ENCODE measurements around the gene HIVEP3.

DNA sequence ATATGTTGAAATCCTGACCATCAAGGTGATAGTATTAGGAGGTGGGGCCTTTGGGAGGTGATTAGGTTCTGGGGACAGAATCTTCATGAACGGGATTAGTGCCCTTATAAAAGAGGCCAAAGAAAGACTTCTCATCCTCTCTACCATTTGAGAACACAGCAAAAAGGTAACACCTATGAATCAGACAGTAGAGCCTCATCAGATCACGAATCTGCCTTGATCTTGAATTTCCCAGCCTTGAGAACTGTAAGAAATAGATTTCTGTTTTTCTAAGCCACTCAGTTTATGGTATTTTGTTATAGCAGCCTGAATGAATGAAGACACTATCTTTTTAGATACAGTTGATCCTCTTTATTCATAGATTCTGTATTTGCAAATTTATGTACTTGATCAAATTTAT, 227.3 kb downstream of the HIVEP3 start:
- TF ChIP-seq TAF1 (IDR thresholded peaks at IDR 0.05; ENCODE audit: borderline replicate concordance, low read depth, low read length) = no peak
- no peak for TF ChIP-seq EP300 (IDR thresholded peaks at IDR 0.05; ENCODE audit: borderline replicate concordance in 1 of 2, low read depth in 1 of 2, low read length in 1 of 2)
- TF ChIP-seq, protein P1, sequence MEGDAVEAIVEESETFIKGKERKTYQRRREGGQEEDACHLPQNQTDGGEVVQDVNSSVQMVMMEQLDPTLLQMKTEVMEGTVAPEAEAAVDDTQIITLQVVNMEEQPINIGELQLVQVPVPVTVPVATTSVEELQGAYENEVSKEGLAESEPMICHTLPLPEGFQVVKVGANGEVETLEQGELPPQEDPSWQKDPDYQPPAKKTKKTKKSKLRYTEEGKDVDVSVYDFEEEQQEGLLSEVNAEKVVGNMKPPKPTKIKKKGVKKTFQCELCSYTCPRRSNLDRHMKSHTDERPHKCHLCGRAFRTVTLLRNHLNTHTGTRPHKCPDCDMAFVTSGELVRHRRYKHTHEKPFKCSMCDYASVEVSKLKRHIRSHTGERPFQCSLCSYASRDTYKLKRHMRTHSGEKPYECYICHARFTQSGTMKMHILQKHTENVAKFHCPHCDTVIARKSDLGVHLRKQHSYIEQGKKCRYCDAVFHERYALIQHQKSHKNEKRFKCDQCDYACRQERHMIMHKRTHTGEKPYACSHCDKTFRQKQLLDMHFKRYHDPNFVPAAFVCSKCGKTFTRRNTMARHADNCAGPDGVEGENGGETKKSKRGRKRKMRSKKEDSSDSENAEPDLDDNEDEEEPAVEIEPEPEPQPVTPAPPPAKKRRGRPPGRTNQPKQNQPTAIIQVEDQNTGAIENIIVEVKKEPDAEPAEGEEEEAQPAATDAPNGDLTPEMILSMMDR (IDR thresholded peaks at IDR 0.05) = no peak
- TF ChIP-seq, protein P2, sequence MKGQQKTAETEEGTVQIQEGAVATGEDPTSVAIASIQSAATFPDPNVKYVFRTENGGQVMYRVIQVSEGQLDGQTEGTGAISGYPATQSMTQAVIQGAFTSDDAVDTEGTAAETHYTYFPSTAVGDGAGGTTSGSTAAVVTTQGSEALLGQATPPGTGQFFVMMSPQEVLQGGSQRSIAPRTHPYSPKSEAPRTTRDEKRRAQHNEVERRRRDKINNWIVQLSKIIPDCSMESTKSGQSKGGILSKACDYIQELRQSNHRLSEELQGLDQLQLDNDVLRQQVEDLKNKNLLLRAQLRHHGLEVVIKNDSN (IDR thresholded peaks at IDR 0.05; ENCODE audit: borderline replicate concordance, low read depth) = no peak
- TF ChIP-seq MXI1 (IDR thresholded peaks at IDR 0.05; ENCODE audit: low read depth, low read length) = no peak
- no peak for TF ChIP-seq RFX5 (IDR thresholded peaks at IDR 0.05; ENCODE audit: low read length)
- TF ChIP-seq, protein P3, sequence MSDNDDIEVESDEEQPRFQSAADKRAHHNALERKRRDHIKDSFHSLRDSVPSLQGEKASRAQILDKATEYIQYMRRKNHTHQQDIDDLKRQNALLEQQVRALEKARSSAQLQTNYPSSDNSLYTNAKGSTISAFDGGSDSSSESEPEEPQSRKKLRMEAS (IDR thresholded peaks at IDR 0.05; ENCODE audit: low read depth) = no peak
- TF ChIP-seq POLR2AphosphoS5 (IDR thresholded peaks at IDR 0.05; ENCODE audit: low read depth, low read length) = no peak
- TF ChIP-seq GABPA (IDR thresholded peaks at IDR 0.05; ENCODE audit: low read depth) = no peak
- TF ChIP-seq EZH2phosphoT487 (IDR thresholded peaks at IDR 0.05; ENCODE audit: borderline replicate concordance, low read depth) = no peak
- no peak for TF ChIP-seq ELF1 (IDR thresholded peaks at IDR 0.05)
- TF ChIP-seq, protein P4, sequence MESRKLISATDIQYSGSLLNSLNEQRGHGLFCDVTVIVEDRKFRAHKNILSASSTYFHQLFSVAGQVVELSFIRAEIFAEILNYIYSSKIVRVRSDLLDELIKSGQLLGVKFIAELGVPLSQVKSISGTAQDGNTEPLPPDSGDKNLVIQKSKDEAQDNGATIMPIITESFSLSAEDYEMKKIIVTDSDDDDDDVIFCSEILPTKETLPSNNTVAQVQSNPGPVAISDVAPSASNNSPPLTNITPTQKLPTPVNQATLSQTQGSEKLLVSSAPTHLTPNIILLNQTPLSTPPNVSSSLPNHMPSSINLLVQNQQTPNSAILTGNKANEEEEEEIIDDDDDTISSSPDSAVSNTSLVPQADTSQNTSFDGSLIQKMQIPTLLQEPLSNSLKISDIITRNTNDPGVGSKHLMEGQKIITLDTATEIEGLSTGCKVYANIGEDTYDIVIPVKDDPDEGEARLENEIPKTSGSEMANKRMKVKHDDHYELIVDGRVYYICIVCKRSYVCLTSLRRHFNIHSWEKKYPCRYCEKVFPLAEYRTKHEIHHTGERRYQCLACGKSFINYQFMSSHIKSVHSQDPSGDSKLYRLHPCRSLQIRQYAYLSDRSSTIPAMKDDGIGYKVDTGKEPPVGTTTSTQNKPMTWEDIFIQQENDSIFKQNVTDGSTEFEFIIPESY (IDR thresholded peaks at IDR 0.05; ENCODE audit: borderline replicate concordance, low read depth) = no peak
- TF ChIP-seq SIN3A (IDR thresholded peaks at IDR 0.05; ENCODE audit: borderline replicate concordance, low read depth, low read length) = no peak
- TF ChIP-seq YY1 (IDR thresholded peaks at IDR 0.05; ENCODE audit: low read depth) = no peak
